Osteocyte (in vitro differentiated cells): Measurements from ENCODE around the gene GRIK5. TPM values are rescaled to one million over a fixed set of nuclear protein-coding genes. Genes with fewer than 3 reads are reported as not detected.

Source experiments
- DNase-seq: peaks from one replicate; pipeline ENCODE4 v3.0.0; 2021; ENCODE audit warnings: mixed read lengths; ENCODE audit not compliant: unreplicated experiment; ENCODE audit errors: extremely low spot score
- H3K27ac Mint-ChIP-seq: one replicate; pipeline ENCODE4 v1.8.0; 2021; ENCODE audit warnings: mild to moderate bottlenecking, mixed read lengths; ENCODE audit not compliant: unreplicated experiment
- H3K27me3 Mint-ChIP-seq: one replicate; pipeline ENCODE4 v1.8.0; 2021; ENCODE audit warnings: mixed read lengths; ENCODE audit not compliant: unreplicated experiment
- H3K36me3 Mint-ChIP-seq: one replicate; pipeline ENCODE4 v1.8.0; 2021; ENCODE audit warnings: mixed read lengths; ENCODE audit not compliant: unreplicated experiment
- H3K4me1 Mint-ChIP-seq: one replicate; pipeline ENCODE4 v1.8.0; 2021; ENCODE audit warnings: mixed read lengths; ENCODE audit not compliant: unreplicated experiment
- H3K4me3 Mint-ChIP-seq: one replicate; pipeline ENCODE4 v1.8.0; 2021; ENCODE audit warnings: mild to moderate bottlenecking, moderate library complexity, mixed read lengths; ENCODE audit not compliant: unreplicated experiment
- H3K9me3 Mint-ChIP-seq: one replicate; pipeline ENCODE4 v1.8.0; 2021; ENCODE audit warnings: mixed read lengths; ENCODE audit not compliant: unreplicated experiment
- total RNA-seq: library from RNA; stranded (reverse); gene quantifications from 2 replicates; pipeline ENCODE4 v1.2.1, GENCODE V29; 2021
- TF ChIP-seq, protein P1 (sequence below): fragments of 200-600 bp; sonication (generic); IDR thresholded peaks from 2 replicates; pipeline ENCODE4 v1.5.0; 2021; ENCODE audit warnings: antibody characterized with exemption, mild to moderate bottlenecking, moderate library complexity

The GRIK5 gene
- total RNA-seq, 1 donor from 2014 or later = 0.38 TPM

DNA sequence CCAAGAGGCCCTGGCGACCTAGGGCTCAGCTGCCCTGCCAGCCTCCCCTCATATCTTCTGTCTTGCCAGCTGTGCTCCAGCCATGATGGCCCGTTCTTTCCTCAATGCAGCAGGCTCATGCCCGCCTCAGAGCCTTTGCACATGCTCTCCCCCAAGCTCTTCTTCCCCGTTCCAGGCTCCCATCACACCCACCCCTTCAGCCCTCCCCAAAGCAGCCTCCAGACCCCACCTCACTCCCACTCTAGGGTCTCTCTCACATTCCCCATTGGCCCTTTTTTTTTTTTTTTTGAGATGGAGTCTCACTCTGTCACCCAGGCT, 46.1 kb downstream of the GRIK5 start:
- Mint-ChIP-seq H3K36me3 (no peaks in the 10 kb centered on the region), H3K9me3 (no peaks in the 10 kb centered on the region), H3K4me1 (no peaks in the 10 kb centered on the region), H3K4me3 (no peak overlapping the region), H3K27ac (no peak overlapping the region), H3K27me3 (peaks cover 21% of the 10 kb centered on the region)
- no peak for DNase-seq
- TF ChIP-seq, protein P1, sequence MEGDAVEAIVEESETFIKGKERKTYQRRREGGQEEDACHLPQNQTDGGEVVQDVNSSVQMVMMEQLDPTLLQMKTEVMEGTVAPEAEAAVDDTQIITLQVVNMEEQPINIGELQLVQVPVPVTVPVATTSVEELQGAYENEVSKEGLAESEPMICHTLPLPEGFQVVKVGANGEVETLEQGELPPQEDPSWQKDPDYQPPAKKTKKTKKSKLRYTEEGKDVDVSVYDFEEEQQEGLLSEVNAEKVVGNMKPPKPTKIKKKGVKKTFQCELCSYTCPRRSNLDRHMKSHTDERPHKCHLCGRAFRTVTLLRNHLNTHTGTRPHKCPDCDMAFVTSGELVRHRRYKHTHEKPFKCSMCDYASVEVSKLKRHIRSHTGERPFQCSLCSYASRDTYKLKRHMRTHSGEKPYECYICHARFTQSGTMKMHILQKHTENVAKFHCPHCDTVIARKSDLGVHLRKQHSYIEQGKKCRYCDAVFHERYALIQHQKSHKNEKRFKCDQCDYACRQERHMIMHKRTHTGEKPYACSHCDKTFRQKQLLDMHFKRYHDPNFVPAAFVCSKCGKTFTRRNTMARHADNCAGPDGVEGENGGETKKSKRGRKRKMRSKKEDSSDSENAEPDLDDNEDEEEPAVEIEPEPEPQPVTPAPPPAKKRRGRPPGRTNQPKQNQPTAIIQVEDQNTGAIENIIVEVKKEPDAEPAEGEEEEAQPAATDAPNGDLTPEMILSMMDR = no peak

DNA sequence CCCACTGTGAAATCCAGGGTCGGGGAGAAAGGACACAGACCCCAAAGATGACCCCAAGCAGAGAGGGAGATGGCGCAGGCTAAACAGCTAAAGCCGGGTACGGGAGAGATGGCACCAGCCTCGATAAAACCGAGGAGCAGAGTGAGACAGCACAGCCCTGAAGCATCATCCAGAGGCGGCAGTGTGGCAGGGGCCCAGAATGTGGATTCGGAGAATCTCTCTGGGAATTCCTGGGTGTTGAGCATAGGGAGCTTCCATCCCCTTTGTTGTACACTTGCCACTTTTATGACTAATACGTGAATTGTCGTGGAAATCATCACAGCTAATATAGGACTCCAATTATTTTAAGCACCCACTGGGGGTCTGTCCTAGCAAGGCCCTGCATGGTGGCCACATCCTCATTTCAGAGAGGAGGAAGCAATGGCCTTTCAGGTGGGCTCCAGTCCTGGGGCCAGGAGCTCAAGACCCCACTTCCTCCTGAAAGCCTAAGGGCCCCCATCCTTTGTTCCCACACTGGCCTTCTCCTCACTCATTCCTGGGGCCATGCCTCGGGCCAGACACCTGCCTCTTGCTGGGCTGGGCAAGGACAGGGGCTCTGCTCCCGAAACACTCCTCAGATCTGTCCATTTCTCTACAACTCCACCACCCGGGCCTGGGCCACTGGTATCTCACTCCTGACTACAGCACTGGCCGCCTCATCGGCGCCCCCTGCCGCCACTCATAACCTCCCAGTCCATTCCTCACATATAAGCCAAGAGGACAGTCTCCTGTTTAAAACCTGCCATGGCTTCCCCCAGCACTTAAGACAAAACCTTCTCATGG, 46.7 kb downstream of the GRIK5 start:
- H3K9me3 Mint-ChIP-seq = no peaks in the 10 kb centered on the region
- no peaks in the 10 kb centered on the region for H3K4me1 Mint-ChIP-seq
- no peak overlapping the region for H3K27ac Mint-ChIP-seq
- TF ChIP-seq, protein P1 = peak; percentile 39
- no peak for DNase-seq
- H3K27me3 Mint-ChIP-seq = peaks cover 17% of the 10 kb centered on the region
- no peak overlapping the region for H3K4me3 Mint-ChIP-seq
- no peaks in the 10 kb centered on the region for H3K36me3 Mint-ChIP-seq

DNA sequence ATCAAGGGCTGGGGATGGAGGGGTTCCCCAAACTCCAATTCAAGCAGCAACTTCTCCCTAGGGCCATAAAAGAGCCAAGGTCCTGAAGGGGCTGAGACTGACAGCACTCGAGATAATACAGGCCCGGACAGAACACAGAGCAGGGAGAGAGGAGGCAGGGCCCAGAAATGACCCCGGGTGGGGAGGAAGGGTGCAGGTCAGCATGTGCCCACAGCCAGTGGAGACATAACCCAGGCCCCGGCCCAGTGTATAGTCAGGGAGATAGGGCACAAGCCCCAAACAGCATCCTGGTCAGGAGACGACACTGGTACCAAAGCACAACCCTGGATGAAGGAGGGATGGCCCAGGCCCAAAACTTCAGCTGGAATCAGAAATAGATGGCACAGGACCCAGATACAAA, 47.4 kb downstream of the GRIK5 start:
- H3K27ac Mint-ChIP-seq = no peak overlapping the region

DNA sequence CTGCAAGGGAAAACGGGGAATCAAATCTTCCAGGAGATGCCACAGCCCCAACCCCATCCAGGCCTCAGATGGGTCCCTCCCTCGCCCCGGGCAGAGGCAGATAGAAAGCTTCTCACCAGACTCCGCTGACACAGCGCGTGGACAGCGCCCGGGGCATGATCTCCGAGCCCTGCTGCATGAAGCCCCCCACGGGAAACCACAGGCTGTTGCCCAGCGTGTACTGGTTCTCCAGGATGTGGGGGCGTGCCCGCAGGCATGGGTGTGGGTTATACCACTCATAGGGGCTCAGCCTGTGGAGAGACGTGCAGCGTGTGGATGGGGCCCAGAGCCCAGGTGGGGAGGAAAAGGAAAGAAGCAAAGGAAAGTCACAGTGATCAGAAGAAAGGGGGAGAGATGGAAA, 48.8 kb downstream of the GRIK5 start:
- no peaks in the 10 kb centered on the region for H3K36me3 Mint-ChIP-seq
- H3K9me3 Mint-ChIP-seq = no peaks in the 10 kb centered on the region
- H3K4me1 Mint-ChIP-seq = no peaks in the 10 kb centered on the region
- H3K4me3 Mint-ChIP-seq = no peak overlapping the region
- no peak overlapping the region for H3K27ac Mint-ChIP-seq
- TF ChIP-seq, protein P1 = no peak
- H3K27me3 Mint-ChIP-seq = peaks cover 8% of the 10 kb centered on the region
- DNase-seq = no peak

More for the DNA sequence above, 47.4 kb downstream of the GRIK5 start:
- H3K27me3 Mint-ChIP-seq = peaks cover 15% of the 10 kb centered on the region
- H3K36me3 Mint-ChIP-seq = no peaks in the 10 kb centered on the region
- H3K4me1 Mint-ChIP-seq = no peaks in the 10 kb centered on the region
- H3K9me3 Mint-ChIP-seq = no peaks in the 10 kb centered on the region
- TF ChIP-seq, protein P1 = no peak
- H3K4me3 Mint-ChIP-seq = no peak overlapping the region
- DNase-seq = no peak

DNA sequence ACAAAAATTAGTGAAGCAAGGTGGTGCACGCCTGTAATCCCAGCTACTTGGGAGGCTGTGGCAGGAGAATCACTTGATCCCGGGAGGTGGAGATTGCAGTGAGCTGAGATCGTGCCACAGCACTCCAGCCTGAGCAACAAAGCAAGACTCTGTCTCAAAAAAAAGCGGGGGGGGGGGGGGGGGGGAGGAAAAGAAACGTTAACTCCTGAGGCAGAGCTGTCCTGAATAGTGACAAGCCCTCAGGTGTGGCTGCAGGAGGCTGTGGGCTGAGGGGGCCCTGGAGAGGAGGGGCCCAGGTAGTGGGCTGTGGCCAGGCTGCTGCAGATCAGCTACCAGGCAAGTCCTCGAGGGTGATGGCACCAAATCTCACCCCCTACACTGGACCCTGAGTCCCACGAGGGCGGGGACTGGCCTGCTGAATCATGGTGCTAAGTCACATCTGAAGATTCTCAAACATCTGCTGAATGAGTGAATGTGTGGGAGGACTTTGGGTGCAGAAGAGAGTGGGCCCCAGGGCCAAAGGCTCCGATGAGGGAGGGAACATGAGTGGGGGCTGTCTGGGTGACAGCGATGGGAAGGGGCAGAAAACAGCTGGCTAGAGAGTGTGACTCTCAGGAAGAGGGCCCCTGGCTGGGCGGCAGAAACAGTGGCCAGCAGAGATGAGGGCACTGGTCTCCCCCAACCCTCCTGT, 51.4 kb downstream of the GRIK5 start:
- no peak for DNase-seq
- no peak overlapping the region for H3K27ac Mint-ChIP-seq

More for the DNA sequence above, 51.4 kb downstream of the GRIK5 start:
- no peaks in the 10 kb centered on the region for H3K36me3 Mint-ChIP-seq
- no peaks in the 10 kb centered on the region for H3K4me1 Mint-ChIP-seq
- peaks cover 11% of the 10 kb centered on the region for H3K27me3 Mint-ChIP-seq
- H3K4me3 Mint-ChIP-seq = no peak overlapping the region
- TF ChIP-seq, protein P1 = no peak
- no peaks in the 10 kb centered on the region for H3K9me3 Mint-ChIP-seq
